HG03457 (cell line): ENCODE measurements around the gene RXRA.
"Not testable (repeated sequence)": the region's sequence is repeated elsewhere in the genome, so short reads cannot be mapped to it uniquely, and the experiment has no call there.

ENCODE experiments used
- ATAC-seq: cut with Tn5 transposase; IDR thresholded peaks from one replicate; pipeline ENCODE4 v1.9.1; 2021; ENCODE audit warnings: moderate number of reproducible peaks; ENCODE audit not compliant: unreplicated experiment

Gene RXRA

DNA sequence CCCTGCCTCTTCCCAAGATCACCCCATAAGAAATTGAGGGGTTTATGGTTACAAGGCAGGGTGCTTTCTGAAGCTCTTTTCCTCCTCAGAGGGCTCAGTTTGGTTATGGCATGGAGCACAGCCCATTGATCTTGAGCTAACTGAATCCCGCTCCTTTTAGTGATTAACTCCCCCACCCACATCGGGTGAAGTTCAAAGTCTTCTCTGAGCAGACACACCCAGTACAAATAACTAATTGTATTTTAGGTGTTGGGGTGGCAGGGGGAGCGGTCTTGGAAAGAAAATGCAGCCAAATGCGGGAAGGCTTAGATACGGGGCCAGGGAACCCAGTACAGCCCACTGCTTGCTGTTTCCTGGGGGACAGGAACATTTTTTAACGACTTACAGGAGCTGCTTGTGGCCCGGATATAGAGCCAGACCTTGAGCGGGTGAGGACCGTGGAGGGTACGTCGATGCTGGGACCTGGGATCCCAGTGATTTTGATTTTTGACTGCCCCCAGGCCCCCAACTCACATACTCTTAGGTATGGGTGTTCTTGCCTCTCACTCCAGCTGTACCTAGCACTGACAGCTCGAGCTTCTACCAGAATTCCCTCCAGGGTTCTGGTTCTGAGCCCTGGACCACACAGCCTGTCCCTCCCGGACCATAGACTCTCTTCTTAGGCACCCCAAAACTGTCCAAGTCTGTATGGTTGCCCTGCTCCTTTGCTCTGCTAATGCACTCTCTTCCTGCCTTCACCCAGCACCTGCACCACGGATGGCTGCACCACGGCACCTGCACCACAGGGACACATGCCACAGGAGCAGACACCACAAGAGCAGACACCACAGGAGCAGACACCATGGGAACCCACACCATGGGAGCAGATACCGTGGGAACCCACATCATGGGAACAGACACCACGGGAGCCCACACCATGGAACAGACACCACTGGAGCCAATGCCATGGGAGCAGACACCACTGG is 18.3 kb upstream of the RXRA start:
- no peak for ATAC-seq

DNA sequence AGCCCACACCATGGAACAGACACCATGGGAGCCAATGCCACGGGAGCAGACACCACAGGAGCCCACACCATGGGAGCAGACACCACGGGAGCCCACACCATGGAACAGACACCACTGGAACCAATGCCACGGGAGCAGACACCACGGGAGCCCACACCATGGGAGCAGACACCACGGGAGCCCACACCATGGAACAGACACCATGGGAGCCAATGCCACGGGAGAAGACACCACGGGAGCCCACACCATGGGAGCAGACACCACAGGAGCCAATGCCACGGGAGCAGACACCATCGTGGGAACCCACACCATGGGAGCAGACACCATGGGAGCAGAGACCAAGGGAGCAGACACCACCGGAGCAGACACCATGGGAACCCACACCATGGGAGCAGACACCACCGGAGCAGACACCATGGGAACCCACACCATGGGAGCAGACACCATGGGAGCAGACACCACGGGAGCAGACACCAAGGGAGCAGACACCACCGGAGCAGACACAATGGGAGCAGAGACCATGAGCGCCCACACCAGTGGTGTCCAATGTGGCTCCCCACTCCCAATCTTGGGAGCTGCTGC is 17.5 kb upstream of the RXRA start:
- not testable (repeated sequence) for ATAC-seq

DNA sequence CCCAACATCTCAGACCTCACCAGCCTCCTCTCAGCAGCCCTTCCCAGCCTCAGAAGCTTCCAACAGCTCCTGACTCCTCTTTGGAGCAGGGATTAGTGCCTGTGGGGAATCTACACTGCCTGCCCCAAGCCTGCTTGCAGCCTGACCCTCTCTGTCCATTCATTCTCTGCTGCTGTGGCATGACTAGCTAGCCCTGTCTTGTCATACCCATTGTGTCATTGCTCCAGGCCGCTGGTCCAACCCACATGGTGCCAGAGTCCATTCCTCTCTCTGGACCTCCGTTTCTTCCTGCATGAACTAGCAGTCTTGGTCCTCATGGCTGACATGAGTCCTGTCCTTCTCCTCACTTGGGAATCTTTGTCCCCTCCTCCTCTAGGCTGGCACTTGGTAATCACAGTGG is 12.8 kb upstream of the RXRA start:
- no peak for ATAC-seq

DNA sequence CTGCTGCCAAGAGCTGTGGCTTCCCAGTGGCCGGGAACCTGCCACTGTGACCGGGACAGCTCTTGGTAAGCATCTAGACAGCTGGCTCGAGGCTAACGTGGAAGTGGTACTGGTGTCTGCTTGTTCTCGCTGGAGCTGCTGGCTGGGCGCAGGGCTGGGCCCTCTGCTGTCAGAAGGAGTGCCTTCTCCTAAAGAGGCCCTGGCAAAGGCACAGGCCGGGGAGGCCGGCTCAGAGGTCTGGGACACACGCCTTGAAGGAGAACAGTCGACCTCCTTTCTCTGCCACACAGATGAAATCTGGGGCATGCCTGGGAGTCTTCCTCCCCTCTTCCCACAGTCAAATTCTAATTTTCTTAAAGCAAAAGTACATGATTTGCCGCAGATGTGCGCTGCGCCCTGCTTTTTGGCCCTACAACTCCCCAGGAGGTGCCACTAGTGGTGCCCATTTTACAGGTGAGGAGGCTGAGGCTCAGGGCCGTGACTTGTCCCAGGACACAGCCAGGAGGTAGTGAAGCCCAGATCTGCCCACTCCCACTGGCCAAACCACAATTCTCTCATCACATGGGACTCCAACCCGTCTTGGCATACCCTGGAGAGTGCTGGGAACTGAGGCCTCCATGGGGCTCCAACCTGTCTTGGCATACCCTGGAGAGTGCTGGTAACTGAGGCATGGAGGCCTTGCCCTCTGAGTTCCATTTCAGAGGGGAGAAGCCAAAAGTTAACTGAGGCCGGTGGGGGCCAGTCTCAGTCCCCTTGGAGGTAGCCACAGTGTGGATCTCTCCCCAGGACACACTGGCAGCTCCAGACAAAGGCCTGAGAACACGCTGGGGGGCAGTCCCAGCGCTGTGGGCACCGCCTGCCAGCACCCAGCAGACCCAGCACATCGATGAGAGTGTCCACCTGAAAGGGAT is 12.0 kb upstream of the RXRA start:
- ATAC-seq = no peak

DNA sequence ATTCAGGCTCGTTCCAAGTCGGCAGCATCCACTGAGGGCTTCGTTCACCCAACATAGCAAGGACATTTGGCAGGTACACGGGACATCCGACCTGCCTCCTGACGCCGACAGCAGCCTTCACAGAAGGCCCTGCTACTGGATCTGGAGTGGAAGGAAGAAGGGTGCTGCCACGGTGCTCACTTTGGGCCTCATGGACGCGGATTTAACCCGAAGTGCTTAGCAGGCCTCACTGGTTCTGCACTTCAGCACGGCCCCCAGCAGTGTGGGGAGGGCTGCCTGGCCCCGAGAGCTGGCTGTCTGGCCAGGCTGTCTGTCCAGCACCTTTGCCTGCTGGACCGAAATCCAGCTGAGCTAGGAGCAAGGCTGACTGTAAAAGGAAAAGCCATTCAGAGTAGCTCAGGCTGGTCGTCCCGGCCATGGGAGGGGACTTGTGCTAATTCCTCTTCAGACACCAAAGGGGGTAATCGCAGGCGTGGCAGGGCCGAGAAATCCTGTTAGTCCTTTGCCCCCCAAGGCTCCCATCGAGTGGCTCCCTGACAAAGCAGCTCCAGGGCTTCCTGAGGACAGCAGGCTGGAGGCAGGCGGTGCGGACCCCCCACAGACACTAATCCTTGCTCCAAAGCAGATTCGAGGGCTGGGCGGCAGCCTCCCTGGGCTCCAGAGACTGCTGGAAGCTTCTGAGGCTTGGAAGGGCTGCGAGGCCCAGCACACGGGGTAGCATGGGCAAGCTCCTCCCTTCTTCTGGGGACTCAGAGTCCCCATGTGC is 11.1 kb upstream of the RXRA start:
- ATAC-seq = no peak

DNA sequence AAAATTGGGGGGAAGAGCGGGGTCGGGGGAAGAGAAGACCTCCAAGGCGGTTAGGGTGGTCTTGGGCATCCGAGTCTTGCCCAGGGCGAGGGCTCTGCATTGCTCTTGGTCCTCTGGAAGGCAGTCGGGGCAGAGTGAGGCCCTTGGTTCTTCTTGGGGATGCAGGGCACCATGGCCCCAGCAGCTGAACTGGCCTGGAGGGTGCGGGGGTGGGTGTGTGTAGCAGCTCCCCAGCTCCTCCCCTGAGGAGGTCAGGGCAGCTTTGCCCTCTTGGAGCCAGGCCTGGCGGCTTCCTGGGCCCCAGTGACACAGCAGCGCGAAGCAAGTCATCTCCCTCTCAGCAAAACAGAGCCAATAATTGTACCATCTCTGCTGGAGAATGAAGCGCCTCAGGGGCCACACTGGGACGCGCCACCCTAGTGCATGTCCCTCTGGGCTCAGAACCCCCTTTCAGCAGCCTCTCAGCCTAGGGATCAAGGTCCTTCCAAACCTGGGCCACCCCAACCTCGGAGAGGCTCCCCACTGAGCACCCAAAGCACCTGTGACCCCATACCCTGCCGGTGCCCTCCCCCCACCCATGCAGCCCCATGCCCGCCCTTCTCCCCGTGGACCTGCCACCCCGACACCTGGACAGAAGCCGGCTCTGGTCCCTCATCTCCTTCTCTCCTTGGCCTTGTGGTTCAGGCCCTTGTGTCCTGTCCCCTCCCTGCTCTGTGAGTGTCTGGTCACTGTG is 10.4 kb upstream of the RXRA start:
- ATAC-seq = no peak

DNA sequence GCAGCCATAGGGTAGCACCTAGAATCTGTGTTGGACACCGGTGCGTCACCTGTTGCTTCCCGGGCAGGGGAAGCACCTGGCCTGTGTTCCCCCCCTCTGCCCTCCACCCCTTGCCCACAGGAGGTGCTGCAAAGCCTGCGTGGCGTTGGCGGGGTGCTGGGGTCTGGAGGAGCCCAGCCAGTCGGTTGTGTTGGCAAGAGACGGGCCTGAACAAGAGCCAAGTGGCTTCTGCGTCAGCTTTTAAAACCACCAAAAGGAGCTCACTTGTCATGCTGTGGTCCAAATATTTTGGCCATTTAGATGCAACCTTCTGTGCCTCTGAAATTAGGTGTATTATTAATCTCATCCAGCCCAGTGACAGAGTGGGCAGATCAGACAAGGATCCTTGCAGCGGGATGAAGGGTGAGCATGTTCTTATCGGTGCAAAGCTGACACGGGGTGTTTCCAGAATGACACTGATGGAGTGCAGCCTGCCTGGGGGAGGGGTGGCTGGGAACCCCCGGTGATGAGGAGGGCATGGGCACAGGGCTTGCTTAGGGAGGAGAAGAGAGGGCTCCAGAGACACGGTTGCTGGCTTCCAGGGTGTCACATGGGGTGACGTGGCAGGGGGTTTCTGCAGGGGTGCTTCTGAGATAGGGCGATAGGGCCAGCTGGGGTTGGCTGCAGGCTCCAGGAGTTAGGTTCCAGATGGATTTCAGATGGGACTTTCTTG is 9.7 kb upstream of the RXRA start:
- no peak for ATAC-seq

DNA sequence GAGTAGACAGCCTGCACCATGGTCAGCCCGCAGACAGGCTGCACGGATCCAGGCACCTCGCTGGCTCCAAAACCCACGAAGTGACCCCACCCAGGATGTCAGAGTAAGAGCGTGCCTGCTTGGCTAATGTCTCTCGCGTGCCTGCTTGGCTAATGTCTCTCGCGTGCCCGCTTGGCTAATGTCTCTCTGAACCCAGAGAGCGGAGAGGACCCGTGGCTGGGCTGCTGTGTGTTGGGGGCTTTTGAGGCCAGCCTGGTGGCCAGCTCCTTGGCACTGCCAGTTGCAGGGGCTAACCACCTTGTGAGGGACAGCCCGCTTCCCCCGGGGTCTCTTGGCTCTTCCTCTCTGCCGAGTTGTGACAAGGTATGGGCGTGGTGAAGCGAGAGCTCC is 8.9 kb upstream of the RXRA start:
- ATAC-seq = no peak

DNA sequence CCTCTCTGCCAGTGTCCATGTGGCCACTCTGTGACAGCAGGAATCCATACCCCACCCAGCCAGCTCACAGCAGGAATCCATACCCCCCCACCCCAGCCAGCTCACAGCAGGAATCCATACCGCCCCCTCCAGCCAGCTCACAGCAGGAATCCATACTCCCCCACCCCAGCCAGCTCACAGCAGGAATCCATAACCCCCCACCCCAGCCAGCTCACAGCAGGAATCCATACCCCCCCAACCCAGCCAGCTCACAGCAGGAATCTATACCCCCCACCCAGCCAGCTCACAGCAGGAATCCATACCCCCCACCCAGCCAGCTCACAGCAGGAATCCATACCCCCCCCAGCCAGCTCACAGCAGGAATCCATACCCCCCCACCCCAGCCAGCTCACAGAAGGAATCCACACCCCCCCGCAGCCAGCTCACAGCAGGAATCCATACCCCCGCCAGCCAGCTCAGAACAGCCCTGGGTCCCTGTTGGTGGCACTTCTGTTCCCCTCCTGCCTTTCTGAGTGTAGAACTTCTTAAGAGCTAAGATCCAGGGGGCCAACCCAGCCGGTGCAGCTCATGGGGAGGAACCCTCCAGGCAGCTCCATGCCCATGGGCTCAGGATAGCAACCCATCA is 8.4 kb upstream of the RXRA start:
- no peak for ATAC-seq

DNA sequence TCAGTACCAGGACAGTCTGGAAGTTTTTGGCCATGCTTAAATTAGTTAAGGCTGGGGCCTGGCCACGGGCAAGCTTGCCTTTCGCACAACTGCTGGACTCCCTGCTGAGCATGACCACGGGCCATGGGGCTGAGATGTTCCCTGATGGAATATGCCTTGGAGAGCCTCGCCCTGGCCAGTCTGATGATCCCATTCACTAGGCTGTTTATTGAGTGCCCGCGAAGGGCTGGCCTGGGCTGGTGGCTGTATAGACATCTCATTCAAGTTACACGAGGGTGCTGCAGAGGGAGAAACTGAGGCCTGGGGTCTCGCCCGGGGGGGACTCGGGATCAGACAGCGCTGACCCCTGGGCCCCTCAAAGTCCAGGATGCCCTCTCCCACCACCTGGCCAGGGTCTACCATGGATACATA is 7.8 kb upstream of the RXRA start:
- no peak for ATAC-seq

DNA sequence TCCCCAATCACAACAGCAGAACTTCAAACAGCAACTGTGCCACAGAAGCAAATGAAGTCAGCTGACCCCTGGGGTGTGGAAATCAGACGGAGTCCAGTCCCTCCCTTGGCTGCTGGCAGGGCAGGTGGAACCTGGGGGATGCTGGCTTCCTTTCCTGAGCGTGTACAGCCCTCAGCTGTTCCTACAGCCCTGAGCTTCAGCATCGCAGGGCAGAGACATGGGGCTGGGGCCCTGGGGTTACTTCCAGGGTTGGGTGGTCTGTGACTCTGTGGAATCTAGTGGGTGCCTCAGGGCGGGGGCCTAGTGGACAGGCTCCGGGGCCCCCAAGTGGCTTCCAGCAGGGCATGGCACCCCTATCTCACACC is 7.3 kb upstream of the RXRA start:
- no peak for ATAC-seq

DNA sequence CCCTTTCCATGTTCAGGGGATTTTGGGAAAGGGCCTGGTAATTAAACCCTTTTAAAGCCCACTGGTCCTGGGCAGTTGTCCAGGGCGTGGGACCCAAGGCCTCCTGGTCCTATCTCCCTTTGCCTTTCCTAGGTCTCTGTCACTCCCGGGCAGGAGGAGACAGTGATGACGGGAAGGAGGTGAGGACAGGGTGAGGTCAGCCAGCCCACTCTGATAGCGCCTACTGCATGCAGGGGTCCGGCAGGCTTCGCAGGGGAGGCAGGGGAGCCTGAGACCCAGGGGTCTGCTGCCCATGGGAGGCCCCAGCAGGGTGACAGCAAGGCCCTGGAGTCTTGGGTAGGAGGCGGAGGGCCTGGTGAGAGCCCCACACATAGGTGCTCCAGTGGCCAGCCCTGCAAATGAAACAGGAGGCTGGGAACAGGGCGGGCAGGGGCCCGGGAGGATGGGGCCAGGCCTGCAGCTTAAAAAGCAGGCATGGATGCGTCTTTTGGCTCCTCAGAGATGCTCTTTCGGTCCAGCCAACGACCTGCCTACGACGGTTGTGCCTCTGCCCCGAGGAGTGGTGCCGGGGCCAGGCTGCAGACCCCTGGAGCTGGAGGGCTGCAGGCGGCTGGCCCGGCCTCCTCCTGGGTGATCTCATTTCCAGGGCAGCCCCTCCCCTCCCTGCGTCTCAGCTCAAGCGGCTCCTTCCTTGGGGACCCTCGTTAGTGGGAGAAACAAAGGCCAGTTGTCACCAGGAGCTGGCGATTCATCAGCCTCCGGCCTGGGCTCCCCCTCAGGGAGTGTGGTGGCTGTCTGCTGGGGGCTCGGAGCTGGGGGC is 6.7 kb upstream of the RXRA start:
- no peak for ATAC-seq

DNA sequence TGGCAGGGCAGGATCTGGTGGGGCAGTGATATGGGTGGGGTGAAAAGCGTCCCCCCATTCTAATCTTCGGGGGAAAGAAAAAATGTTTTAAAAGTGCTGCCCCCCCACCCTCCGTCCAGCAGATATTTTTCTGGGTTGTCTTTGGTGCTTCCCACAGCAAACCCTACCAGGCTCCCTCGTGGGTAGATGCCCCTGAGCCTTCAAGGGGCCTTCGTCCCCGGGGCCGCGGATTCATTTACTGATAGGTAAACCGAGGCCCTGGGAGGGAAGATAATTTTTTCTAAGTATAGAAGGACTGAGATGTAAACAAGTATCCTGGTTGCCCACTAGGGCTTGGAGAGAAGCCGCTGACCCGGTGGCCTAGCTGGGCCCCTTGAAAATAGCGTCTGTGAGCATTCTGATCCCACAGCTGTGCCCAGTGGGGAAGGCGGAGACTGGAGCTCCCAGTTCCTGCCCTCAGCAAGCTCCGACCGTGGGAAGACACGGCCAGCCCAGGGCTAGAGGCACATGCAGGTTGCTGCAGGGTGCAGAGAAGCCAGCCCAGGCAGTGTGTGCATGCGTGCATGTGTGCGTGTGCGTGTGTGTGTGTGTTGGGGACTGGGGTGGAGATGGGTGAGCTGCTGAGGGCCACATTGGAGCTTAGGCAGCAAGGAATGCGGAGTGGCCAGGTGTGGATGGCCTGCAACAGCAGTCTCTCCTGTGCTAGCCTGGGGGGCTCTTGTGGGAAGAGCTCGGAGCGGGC is 6.0 kb upstream of the RXRA start:
- ATAC-seq = no peak

DNA sequence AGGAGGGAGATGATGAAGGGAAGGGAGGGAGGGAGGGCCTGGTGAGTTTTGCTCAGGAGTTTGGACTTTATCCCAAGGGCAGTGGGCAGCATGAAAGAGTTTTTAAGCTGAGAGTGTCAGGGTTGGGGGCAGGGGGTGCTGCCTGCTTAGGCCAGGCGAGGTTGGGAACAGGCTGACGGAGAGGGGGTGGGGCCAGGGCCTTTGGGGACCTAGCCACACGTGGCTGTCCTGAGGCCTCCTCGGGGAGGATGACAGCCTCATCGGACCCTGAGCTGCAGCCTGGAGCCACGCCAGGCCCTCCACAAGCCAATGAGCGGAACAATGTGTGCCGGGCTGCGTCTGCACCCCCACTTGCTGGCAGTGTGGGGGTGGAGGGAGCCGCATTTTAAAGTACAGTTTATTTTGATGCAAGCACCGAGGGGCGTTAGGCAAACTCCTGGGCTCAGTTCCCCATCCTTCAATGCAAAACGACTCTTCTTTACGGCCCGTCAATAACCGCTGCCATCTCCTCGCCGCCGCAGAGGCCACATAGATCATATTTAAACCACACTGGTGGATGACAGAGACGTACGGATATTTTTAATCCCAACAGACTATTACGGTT is 5.3 kb upstream of the RXRA start:
- no peak for ATAC-seq

DNA sequence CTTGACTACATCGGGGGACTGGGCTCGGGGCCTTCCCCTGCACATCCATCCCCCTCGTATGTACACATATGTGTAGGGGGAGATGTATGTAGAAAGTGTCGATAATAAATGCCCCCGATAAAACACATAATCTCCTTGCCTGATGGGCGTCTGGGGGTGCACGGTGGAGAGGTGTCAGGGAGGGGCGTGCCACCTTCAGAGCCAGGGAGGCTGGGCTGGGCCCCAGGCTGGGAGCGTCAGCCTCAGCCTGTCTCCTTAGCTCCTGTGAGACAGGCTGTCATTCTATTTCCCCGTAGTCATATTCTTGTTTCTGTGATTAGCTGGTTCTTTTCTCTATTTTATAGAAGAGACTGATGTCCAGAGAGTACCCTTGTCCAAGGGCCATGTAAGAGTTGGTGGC is 4.7 kb upstream of the RXRA start:
- no peak for ATAC-seq

DNA sequence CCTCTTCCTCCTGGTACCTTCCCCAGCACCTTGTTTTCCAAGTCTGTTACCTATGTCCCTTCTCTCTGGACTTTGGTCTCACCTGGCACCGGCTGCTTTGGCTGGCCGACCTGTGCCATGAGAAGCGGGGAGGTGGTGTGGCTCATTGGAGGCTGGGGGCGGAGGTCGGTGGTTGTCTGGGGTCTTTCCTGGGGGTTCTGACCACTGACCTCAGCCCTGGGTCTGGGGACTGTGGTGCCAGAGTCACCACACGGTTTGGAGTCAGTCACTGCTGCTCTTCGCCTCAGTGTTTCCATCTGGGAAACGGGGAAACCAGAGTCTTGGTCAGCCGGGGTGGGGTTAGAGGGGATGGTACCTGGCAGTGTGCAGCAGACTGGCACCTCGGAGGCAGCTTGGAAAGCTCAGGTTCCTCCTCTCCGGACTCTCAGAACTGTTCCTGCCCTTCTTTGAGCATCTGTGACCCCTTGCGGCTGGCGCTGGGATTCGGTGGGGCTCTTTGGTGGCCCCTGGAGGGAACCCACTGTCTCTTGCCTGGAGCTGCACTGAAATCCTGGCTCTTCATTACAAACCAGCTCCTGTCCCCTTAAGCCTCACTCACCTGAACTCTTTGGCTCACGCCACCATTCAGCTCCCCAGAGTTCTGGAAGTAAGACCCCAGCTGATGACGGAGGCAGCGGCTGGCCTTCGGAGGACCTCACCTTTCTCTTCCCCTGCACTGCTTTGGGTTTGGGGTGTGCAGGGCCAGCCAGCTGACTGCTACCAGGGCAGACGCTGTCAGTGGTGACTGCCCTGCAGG is 4.1 kb upstream of the RXRA start:
- no peak for ATAC-seq
